Nephron (organoid): ENCODE measurements around the gene NTNG1.

Source experiments
- H3K27ac Mint-ChIP-seq, 3 experiments: 2 replicates each; pipeline ENCODE4 v1.8.0; 2020; ENCODE audit warnings: mixed read lengths in 3 of 3, mild to moderate bottlenecking in 2 of 3, moderate library complexity in 1 of 3
- H3K27me3 Mint-ChIP-seq: 2 replicates; pipeline ENCODE4 v1.8.0; 2021; ENCODE audit warnings: low read depth, mild to moderate bottlenecking, moderate library complexity, mixed read lengths
- H3K36me3 Mint-ChIP-seq: 2 replicates; pipeline ENCODE4 v1.8.0; 2020; ENCODE audit warnings: low read depth, mixed read lengths
- H3K4me1 Mint-ChIP-seq: 2 replicates; pipeline ENCODE4 v1.8.0; 2020; ENCODE audit warnings: mixed read lengths
- H3K4me3 Mint-ChIP-seq, 3 experiments: 2 replicates each; pipeline ENCODE4 v1.8.0; 2020; ENCODE audit warnings: mild to moderate bottlenecking in 3 of 3, mixed read lengths in 3 of 3, moderate library complexity in 2 of 3
- H3K9me3 Mint-ChIP-seq: 2 replicates; pipeline ENCODE4 v1.8.0; 2020; ENCODE audit warnings: mixed read lengths
- TF ChIP-seq, protein P1 (sequence below), 3 experiments: fragments of 200-600 bp; sonication (generic); IDR thresholded peaks; one replicate each; pipeline ENCODE4 v1.5.0; 2021; ENCODE audit warnings: antibody characterized with exemption in 3 of 3; ENCODE audit not compliant: unreplicated experiment in 3 of 3

The NTNG1 gene

DNA sequence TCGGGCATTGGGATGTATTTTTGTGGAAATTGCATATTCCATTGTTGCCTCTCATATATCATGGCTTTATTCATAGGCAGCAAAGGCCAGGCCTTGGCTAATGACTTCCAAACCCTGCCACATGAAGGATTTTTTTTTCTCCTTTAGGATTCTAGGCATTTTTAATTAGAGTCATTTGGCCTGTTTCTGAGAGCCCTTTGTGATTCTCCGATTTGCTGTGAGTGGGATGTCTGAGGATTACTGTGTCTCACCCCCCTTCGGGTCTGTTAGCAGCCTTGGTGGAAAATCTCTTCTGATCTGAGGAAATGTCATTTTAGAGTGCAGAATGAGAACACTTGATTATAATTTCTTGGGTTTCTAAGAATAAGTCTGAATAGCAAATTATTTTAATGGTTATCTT, 253.5 kb downstream of the NTNG1 start:
- no peaks in the 10 kb centered on the region for H3K36me3 Mint-ChIP-seq
- no peak overlapping the region for H3K4me3 Mint-ChIP-seq
- peaks cover 8% of the 10 kb centered on the region for H3K9me3 Mint-ChIP-seq
- H3K4me1 Mint-ChIP-seq = peaks cover 20% of the 10 kb centered on the region
- no peaks in the 10 kb centered on the region for H3K27me3 Mint-ChIP-seq
- H3K27ac Mint-ChIP-seq = no peak overlapping the region
- TF ChIP-seq, protein P1, sequence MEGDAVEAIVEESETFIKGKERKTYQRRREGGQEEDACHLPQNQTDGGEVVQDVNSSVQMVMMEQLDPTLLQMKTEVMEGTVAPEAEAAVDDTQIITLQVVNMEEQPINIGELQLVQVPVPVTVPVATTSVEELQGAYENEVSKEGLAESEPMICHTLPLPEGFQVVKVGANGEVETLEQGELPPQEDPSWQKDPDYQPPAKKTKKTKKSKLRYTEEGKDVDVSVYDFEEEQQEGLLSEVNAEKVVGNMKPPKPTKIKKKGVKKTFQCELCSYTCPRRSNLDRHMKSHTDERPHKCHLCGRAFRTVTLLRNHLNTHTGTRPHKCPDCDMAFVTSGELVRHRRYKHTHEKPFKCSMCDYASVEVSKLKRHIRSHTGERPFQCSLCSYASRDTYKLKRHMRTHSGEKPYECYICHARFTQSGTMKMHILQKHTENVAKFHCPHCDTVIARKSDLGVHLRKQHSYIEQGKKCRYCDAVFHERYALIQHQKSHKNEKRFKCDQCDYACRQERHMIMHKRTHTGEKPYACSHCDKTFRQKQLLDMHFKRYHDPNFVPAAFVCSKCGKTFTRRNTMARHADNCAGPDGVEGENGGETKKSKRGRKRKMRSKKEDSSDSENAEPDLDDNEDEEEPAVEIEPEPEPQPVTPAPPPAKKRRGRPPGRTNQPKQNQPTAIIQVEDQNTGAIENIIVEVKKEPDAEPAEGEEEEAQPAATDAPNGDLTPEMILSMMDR (IDR thresholded peaks at IDR 0.05; ENCODE audit: unreplicated experiment in 3 of 3) = no peak

DNA sequence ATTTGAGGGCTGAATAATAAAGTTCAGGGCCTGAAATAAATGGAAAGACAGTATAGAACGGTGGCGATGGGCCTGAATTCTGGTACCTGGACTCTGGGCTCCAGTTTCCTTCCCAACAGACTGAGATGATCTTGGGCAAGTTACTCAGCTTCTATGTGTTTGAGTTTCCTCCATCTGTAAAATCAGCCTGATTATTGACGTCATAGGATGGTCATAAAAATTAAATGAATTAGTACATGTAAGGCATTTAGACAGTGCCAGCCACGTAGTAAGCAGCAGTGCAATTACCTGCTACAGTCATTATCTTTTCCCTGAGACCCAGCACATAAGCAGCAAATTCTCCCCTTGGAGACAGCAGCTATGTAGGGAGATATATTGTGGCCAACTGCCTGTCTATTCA, 260.9 kb downstream of the NTNG1 start:
- H3K36me3 Mint-ChIP-seq = no peaks in the 10 kb centered on the region
- TF ChIP-seq, protein P1 (IDR thresholded peaks at IDR 0.05; ENCODE audit: unreplicated experiment in 3 of 3) = no peak
- no peak overlapping the region for H3K4me3 Mint-ChIP-seq
- H3K27me3 Mint-ChIP-seq = no peaks in the 10 kb centered on the region
- H3K27ac Mint-ChIP-seq = no peak overlapping the region
- peaks cover 9% of the 10 kb centered on the region for H3K4me1 Mint-ChIP-seq
- no peaks in the 10 kb centered on the region for H3K9me3 Mint-ChIP-seq

DNA sequence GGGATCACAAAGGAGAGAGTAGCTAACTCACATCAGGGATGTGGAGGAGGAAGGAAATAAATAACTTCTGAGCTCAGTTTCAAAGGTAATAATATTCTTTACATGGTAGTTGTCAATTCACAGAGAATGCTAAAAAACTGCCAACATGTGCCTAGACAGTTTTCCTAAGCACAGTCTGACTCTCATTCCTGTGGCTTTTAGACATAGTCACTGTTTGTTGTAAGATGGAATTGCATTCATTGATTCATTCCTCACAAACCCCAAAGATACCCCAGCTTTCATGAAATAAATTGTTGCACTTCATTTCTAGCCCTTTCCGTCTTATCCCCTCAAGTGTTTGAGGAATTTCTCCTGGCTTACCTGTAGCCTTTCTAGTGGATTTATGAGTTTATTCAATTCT, 263.9 kb downstream of the NTNG1 start:
- Mint-ChIP-seq H3K27ac (no peak overlapping the region), H3K4me1 (peaks cover 5% of the 10 kb centered on the region), H3K4me3 (no peak overlapping the region), H3K36me3 (no peaks in the 10 kb centered on the region), H3K27me3 (no peaks in the 10 kb centered on the region), H3K9me3 (no peaks in the 10 kb centered on the region)
- TF ChIP-seq, protein P1 (IDR thresholded peaks at IDR 0.05; ENCODE audit: unreplicated experiment in 3 of 3) = no peak

DNA sequence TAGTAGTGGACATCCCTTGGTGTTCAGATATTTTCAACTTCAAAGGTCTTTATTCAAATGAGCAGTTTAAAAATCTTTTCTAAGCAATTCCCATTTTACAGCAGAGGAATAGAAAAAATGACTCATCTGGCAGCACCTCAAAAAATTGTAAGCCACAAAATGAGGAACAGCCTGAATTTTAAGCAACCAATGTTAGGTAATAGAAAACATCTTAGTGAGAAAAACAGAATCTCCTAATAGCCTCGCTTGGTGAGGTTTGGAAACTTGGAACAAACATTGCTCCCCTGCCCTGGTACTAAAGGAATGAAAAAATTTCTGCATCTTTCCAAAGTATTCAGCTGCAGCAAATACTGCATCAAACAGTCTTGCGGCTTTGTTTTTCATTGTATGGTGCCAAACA, 264.4 kb downstream of the NTNG1 start:
- H3K27me3 Mint-ChIP-seq = no peaks in the 10 kb centered on the region
- H3K4me1 Mint-ChIP-seq = peaks cover 5% of the 10 kb centered on the region
- H3K9me3 Mint-ChIP-seq = no peaks in the 10 kb centered on the region
- H3K36me3 Mint-ChIP-seq = no peaks in the 10 kb centered on the region
- no peak overlapping the region for H3K4me3 Mint-ChIP-seq
- no peak overlapping the region for H3K27ac Mint-ChIP-seq
- TF ChIP-seq, protein P1 (IDR thresholded peaks at IDR 0.05; ENCODE audit: unreplicated experiment in 3 of 3) = no peak

DNA sequence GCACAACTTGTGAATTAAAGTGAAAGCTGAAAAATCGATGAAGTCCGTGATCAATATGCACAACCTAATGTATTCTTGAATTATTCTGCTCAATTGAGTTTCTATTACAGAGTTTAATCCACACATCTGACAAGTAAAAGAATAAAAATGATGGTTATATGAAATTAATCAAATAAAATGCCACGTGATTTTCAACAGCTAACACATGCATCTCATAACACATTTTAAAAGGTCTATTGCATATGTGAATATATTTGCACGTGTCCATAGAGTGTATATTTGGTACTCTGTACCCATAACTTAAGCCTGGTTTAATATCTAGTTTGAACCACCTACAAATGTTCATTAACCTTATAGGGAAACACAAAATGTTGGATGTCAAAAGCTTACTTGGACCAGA, 266.2 kb downstream of the NTNG1 start:
- Mint-ChIP-seq H3K4me3 (no peak overlapping the region), H3K36me3 (no peaks in the 10 kb centered on the region), H3K27me3 (no peaks in the 10 kb centered on the region), H3K27ac (no peak overlapping the region), H3K9me3 (no peaks in the 10 kb centered on the region), H3K4me1 (peaks cover 5% of the 10 kb centered on the region)
- TF ChIP-seq, protein P1 (IDR thresholded peaks at IDR 0.05; ENCODE audit: unreplicated experiment in 3 of 3) = no peak

DNA sequence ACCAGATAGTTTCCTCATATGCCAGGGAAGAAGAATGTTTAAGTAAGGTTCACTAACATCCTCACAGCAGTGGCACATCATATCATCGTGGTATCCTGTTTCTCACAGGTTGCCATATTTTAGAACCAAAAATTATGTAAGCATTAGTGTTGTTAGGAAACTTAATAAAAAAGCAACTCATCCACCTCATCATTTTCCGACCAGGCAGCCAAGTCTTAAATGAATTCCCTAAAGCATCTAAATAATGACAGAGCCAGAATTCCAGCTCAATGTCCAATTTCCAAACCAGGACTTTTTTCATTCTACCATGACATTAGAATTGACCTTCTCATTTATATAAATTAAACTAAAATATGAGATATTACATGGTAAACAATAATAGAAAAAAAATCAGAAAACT, 272.7 kb downstream of the NTNG1 start:
- TF ChIP-seq, protein P1 (IDR thresholded peaks at IDR 0.05; ENCODE audit: unreplicated experiment in 3 of 3) = no peak
- H3K27me3 Mint-ChIP-seq = no peaks in the 10 kb centered on the region
- no peaks in the 10 kb centered on the region for H3K4me1 Mint-ChIP-seq
- no peaks in the 10 kb centered on the region for H3K9me3 Mint-ChIP-seq
- no peak overlapping the region for H3K27ac Mint-ChIP-seq
- no peaks in the 10 kb centered on the region for H3K36me3 Mint-ChIP-seq
- H3K4me3 Mint-ChIP-seq = no peak overlapping the region
